T-helper 1 cell (primary cell): ENCODE measurements around the gene POLG.
A peak's percentile ranks its signal among the peaks of the same experiment; 100 is the strongest.

Experiments used
- DNase-seq, 5 donors: peaks; one replicate each; pipeline ENCODE4 v3.0.0-alpha.2; 2012 to 2020

Gene POLG

DNA sequence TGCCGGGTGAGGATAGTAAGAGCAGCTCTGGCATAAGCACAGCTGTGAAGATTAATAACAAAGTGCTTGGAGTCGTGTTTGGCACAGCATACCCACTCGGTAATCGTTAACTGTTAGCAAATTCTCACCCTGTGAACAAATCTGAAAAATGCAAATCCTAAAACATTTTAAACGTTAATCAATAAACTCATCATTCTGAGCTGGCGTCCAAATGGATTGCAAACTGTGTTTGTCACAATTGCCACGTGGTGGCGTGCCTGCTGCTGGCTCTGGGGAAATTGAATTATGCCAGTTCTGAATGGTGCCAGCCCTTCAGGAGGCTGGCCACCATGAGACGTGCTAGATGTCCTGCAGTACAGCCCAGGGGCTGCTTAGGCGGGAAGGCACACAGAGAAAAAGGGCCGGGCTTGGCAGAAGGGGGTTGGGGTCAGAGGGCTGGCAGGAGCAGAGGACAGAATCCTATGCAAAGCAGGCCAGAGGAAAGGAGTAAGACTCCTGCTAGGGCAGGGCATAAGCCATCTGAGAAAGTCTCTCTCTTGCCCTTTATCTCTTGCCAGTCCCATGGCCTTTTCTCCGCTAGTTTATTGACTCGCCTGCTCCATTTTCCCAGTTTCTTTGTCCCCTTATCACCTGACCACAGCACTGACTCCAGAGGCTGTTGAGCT is 22.1 kb upstream of the POLG start:
- DNase-seq: no peak

DNA sequence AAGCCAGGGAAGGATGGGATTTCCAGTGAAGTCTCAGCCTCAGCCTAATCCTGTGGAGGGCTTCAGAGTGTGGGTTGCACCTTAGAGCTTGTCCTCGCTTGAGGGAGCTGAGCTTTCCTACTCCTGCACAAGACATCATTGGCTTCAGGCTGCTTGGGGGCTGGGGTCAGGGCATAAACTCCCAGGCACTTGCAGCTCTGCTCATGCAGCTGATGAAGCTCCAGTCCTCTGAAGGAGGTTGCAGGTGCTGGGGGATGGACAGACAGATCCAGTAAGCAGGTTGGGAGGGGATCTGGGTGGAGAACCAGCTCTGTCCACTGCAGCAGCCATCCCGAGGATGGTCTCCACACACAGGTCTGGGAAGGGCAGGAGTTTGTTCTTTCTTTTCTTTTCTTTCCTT is 19.4 kb upstream of the POLG start:
- DNase-seq: no peak

DNA sequence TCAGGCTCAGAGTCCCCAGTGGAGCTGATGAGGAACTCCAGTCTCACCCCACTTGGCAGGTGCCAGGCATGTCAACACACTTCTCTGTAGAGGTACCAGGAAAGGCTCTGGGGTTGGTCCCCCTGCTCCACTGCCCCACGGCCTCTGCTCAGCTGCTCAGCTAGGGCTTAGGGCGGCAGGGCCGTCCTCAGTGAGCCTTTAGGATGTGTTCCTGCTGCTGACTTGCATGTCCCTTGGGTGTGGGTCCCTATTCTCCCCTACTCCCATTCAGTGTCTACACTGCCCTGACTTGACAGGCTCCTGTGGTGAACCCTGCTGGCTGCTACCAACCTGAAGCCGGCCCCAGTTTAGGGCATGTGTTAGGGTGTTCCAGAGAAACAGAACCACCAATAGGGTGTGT is 17.9 kb upstream of the POLG start:
- no peak for DNase-seq

DNA sequence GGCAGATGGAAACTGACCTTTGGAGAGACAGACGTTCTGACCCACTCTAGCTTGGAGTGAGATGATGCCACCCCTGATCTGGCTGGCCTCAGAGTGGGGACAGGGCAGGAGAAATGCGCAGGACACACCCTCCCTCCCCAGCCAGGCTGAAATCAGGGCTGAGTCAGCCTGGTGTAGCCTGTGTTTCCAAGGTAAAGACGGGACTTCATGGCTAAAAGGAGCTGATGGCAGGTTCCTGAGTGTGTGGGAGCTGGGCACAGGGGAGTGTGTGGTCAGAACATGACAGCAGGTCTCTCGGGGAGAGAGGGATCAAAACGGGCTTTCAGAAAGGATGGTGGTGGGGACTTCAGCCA is 14.6 kb upstream of the POLG start:
- no peak for DNase-seq

DNA sequence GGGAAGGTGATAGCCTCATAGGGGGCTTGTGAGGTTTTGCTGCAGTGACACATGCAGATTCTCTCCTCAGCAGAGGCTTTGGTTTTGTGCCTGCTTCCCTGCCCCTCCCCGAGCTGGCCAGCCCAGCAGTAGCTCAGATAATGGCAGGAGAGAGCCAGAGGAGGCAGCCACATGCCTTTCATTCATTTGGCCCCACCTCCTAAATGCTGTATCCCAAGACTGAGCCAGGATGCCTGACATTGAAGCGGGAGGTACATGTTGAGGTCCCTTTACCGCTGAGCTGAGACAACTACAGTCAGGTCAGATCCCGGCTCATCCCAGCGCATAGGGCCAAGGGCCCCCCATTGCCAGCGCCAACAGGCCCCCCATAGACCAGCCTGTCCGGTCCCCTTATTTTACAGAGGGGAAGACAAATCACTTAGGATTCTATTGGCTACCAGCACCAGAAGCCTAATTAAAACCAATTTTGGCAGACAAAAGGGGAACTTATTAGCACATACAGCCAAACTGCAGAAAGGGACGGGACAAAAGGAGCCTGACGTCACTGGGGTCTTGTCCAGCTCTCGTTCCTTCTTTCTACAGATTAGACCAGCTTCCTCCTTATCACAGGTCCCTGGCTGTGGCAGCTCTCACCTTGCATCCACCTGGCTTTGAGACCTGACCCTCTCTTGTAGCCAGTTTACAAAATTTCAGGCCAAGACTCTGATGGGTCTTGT is 12.1 kb upstream of the POLG start:
- no peak for DNase-seq

DNA sequence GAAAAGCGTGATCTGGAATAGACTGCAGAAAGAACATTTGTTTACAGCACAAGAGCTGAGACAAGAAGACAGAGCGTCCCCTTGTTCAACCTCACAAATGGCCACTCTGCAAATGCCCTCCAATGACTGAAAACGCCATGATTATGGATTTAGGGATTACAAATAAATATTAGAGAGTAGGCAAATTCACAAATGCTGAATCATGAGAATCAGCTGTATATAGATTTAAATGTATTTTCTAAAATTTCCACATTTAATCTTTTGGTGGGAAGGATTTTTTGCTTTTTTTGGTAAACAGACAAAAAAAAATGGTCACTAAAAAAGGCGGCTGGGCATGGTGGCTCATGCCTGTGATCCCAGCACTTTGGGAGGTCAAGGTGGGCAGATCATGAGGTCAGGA is 10.6 kb upstream of the POLG start:
- no peak for DNase-seq

DNA sequence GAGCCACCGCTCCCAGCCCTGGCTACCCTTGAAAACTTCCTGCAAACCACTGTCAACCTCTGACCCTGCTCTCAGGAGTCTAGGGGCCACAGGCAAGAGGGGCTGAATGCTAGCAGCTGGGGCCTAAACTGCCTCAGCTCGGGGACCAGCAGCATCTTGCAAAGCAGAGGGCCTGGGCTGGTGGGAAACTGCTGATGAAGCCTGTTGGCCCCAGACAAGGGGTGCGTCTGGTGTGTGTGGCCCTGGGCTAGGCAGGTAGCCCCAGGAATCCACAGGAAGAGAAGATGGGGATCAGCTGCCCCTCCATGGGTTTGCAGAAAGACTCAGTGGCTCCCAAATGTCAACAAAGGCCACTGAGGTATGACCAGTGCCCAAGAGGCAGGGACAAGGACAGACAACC is 8.2 kb upstream of the POLG start:
- no peak for DNase-seq

DNA sequence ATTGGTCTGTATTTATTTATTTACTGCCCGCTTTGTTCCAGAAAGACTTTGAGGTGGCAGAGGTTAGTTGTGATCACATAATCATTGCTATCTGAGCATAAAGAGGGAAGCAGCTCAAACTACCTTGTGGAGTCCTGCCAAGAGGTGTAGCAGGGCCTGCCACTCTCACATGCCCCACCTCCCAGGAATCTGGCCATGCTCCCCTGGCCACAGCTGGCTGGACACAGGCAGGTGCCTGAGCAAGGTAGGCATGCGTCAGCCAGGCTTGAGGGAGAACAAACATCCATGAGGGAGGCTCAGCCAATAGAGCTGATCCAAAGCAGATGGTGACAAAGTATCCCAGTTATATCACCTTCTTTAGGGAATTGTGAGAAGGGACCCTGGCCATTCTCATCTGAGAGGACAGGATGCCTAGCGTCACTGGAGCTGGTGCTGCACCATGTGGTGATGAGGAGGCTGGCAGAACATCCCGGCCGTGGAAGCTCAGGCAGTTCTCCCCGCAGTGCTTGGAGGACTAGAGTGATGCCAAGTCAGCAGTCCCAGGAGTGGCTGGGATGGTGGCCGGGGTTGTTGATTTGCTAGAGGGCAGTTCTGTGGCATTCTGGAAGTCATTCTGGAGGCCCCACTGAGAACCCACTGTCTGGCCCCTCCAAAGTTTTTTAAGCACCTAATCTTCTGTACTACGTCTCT is 6.8 kb upstream of the POLG start:
- DNase-seq: no peak

DNA sequence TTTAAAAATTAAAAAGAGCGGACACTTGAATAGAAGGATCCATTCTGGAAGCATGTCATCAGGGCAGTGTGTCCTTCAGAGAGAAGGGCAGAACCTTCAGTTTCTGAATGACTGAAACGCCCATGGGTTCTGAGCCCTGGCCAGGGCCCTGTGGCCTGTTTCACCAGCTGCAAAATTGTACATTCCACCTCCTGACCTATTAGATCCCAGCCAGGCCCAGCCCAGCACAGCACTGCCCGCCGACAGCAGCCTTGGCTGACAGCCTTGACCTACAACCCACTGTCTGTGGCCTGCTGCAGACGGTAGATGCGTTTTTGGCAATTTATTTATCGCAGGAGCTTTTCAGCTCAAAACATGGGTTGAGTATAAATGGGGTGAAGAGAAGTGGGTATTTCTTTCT is 5.9 kb upstream of the POLG start:
- no peak for DNase-seq

DNA sequence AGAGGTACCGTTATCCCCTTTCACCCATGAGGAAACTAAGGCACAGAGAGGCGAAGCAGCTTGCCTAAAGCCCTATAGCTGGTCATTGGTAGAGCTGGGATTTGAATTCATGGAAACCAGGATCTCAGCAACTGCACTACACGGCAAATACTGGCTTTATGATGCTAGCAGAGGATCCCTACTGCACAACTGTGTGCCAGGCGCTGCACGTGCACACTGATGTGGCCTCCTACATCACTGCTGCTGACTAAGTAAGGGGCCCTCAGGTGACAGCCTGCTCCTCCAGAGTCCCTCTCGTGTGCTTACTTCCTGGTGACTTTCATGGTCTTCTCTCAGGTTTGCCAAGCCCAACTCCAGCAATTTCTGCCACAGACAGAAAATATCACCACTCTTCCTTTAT is 3.4 kb upstream of the POLG start:
- no peak for DNase-seq

DNA sequence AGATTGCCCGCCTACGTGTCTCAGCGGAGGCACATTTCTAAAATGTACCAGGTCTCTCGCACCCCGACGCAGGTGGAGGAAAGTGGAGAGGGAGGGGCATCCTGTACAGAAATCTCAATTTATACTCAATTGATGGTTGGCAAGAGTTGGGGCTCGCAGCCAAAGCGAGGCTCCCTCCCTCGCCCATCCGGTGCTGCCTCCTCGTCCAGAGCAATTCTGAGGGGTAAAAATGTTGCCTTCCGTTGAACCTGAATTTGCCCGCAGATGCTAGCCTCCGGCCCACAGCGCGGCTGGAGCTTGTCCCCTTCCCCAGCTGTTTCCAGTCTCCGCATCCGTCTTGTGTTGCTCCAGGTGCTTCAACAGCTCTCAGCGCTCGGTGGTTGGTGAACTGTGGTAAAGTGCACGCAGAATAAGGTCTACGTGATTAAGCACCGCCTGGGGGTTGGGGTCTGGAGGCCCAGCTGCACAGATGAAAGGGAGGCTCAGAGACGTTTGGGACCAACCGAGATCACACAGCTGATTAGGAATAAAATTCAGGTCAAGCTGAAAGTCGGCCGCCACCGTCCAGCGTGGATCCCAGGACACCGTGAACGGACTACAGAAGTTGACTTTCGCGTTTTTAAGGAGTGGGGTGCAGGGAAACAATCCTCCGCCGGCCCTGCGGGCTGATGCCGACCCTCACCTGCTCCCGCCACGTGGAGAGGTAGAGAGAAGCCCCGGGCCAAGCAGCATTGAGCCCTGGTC is 846 bp upstream of the POLG start:
- peak in 1 of 5 donors; percentile 27 for DNase-seq

DNA sequence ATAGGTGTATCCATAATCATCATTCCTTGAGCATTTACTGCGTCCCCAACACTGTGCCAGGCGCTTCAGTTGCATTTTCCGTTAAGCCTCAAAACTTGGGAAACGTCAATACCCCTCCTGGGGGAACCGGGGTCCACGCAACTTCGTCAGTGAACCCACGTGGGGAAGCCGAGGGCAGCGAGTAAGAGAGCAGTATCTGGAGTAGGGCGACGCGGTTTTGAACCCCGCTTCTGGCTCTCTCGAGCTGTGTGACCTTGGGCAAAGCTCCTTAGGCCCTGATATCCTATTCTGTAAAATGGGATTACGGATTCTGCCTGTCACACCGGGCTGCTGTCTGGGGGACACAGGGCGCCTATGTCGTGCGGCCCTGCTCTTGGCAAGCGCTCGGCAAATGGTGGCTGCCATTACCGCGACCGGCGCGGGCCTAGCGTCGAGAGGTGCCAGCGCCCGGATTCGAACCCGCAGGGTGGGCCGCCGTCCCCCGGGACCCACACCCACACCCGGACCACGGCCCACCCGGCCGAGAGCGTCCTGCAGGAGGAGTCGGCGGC is 590 bp downstream of the POLG start:
- DNase-seq: no peak

DNA sequence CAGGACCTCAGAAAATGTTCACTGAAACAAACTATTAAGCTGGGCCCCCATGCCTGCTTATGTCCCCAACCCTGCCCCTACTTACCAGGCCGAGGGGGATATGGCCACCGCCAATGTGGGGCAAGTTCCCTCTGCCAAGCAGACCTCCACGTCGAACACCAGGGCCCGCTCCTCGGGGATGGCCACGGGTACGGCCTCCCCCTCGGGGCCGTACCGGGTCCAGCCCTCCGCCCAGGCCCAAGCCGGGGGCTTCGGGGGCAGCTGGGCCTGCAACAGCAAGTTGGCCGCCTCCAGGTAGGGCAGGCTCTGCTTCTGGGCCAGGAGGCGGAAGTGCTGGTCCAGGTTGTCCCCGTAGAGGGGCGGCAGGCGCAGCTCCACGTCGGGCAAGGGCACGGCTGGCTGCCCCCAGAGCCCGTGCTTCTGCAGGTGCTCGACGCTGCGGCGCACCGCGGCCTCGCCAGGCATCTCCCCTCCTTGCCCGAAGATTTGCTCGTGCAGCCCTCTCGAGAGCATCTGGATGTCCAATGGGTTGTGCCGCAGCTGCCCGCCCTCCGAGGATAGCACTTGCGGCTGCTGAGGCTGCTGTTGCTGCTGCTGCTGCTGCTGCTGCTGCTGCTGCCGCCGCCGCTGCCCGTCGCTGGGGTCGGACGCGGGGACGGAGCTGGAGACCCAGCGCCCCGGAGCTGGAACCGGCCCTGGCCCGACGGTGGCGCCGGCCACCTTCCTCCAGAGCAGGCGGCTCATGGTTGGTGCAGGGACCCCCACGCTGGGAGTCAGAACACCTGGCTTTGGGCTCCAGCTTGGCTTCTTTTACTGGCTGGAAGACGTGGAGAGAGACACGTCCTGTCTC is 1.4 kb downstream of the POLG start:
- no peak for DNase-seq

DNA sequence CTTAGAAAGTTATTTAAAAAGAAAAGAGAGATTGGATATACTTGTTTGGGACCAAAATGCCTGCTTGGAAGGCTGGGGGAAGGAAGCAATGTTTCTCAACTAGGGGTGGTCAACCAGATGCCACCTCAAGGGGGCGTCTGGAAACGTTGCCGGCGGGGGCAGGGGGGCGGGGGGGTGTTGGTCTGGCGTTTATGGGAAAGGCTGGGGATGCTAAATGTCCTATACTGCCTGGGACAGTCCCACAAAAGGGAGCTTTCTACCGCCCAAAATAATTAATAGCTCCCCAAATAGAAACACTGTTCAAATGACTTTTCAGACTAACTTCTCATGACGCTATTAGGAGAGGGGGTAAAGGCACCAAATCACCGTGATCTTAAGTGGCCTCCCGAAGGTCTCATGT is 2.2 kb downstream of the POLG start:
- no peak for DNase-seq

DNA sequence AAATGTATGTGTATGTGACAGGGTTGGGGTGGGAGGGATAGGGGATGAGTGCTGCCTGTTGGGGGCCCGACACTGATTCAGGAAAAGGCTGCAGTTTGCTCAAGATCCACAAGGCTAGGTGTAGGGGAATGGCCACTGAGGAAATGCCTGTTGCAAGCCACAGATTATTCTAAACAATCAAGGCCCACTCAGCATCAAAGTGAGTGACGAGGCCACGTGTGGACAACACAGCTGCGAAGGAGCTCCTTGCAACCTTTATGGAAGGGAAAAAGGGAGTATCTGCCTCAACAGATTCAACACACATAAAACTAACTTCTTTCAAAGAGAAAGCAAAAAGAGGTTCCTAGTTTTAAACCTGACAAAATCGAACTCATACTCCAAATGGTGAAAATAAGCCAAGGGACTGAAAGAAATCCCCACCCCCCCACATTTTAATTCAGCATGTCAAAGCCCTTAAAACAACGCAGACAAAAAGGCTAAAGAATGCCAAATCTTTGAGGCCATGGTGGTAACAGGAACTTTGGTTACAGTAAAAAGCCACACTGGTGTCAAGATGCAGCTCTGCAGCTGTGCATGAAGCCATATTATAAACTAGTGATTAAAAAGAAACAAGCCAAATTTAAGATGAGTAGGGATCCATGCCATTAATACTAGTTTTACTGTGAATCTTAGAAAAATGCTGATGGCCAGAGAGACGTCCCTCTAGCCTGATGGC is 3.6 kb downstream of the POLG start:
- no peak for DNase-seq

DNA sequence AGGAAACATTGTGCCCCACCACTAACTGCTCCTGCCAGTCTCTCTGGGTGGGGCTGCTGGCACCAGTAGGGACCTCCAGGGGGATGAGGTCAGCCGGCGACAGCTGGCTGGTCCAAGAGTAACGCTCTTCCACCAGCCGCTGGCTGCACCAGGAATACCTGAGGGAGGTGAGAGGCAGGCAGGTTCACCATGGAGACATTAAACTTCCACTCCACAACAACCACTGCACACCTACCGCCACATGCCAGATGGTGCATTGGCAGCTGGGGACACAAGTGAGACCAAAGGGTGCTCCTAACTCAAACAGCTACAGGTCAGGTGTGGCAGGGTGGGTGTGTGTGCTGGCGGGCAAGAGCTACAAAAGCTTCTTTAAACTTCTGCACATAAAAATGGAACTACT is 4.5 kb downstream of the POLG start:
- DNase-seq: no peak

DNA sequence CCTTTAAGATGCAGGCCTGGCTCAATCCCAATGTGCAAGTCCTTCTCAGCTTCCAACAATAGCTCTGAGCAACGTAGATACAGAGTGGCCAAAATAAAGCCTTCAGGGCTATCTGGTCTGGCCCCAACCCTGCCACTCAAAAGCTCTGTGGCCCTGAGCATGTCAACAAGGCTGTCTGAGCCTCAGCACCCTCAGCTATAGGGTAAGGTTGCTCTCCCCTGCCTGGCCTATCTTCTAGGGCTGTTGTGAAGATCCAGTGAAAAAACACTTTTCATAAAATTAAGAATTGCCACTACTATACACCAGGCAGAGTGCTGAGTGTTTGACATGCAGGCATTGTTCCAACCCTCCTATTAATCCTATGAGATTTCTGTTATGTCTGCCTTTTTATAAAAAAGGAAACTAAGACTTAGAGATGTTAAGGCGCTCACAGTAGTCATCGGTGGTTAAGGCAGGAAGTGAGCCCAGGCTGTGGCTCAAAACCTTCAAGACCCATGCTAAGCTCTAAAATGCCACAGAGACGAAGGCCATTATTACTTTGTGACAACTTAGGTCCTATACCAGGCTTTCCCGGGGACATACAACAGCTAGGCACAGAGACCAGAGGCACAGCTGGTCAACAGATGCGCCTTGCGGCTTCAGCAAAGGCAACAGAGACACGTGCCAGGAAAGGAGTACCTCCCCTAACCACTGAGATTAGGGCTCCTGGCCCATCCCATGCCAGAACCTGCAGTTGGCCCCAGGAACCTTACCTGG is 5.1 kb downstream of the POLG start:
- peak in 1 of 5 donors; percentile 71 for DNase-seq

DNA sequence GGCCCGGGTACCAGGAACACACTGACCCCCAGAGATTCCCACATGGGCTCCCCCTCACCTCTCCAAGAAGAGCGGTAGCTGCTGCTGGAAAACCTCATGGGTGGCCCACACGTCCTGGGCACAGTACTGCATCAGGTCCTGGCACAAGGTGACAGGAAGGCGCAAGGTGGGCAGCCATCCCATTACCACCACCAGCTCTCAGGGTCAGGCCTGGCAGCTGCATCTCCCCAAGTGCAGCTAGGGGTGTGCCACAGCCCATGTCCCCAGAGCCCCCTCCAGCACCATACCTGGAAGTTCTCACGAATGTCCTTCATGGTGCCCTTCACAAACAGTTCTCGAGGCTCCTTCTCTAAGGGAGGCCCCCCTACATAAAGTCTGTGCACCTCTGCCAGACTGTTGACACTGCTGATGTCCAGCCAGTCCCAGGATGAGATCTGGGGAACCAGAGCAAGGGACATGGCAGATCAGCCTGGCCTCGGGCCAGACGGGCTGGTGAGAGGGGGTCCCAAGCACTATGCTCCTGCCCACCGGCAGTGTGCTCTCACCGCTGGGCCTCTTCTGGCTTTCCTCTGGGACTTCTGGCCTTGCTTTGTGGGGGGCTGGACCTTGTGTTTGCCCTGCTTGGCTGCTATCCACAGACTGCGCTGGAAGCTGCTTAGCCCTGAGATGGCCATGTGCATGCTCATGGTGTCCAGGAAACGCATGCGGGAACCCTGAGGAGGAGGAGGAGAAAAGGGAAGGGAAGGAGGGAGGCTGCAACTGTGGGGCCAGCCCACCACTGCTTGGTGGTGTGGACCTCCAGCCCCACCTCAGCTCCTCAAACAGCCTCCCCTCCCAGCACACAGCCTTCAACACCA is 6.0 kb downstream of the POLG start:
- no peak for DNase-seq

DNA sequence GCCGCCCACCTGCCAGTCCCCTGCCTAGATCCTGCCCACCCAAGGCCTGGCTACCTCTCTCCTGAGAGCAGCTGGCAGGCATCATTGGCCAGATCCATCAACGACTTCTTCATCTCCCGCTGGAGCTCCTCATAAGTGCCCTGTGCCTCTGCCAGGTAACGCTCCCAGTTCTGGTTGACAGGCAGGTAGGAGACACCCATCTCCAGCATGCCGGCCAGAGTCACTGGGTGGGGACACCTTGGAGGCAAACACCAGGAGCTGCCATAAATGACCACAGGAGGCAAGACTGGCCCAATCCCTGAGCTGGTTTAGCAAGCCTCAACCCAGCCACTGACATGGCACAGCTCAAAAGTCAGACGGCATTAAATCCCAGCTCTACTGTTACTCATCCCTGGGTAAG is 7.5 kb downstream of the POLG start:
- no peak for DNase-seq

DNA sequence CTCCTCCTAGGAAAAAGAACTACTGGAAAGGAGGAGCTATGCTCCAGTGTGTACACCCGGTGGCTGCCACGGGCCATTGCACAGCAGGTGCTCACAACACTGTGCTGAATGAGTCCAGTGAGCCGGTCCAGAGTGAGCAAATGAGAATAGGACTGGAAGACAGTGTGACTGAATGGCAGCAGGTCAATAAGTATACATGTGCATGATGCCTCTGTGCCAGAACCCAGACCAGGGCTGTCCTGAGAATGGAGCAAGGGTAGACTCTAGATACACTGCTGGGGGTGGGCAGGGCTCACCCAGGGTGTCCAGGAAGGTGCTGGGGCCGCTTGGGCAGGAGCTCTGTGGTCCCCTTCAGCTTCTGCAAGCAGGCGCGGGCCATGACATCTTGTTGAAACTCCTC is 8.3 kb downstream of the POLG start:
- DNase-seq: no peak
